Activated CD8-positive, alpha-beta memory T cell treated with anti-CD3 and anti-CD28 coated beads, Interleukin-2, amount 50 U/mL, for 4 hours (primary cell): ENCODE data around the gene EDNRA.

Experiments
- DNase-seq: peaks from one replicate; pipeline ENCODE4 v3.0.0-alpha.2; 2020

The EDNRA gene

DNA sequence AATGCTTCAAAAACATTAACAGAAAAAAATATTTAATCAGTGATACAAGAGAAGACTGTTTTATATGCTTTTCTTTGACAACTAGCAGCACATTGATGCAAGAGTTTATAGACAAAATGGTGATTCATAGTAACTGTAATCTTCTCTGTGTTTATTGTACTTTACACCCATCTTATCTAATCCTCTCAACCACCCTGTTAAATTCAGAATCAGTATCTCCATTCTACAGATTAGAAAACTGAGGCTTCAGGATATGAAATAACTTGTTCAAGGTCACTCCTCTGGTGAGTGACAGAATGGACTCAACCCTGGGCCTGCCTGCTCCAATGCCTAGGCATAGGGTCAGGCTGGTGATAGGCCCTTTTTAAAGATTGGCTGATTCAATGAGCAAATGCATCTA lies 110.2 kb downstream of the EDNRA start:
- DNase-seq, result no peak

DNA sequence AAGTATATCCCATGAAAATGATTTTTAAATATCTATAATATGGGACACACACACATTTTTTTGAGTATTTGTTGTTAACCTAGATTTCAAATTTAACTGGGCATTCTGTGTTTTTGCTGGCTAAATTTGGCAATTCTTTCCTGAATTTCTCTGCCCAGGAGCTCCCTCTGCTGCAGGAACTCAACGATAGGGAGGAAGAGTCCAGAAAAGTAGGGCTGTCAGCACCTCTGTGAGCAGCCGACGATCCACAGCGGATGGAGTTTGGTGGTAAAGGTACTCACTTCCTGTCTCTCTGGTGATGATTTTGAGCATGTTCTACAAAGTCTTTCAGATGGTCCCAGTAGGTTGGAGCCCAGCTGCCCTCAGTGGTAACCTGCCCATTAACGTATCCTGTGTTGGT lies 113.2 kb downstream of the EDNRA start:
- no peak for DNase-seq
